HEK293 (cell line): ENCODE results near the gene PRKAG2.

Source experiments
- CTCF ChIA-PET: fragments of 350-600 bp; formaldehyde crosslinking; extraction: SDS; loops from one replicate; lab custom pipeline; 2021; ENCODE audit warnings: antibody characterized with exemption; lab: Yijun Ruan, JAX
- POLR2A ChIA-PET: fragments of 300-600 bp; formaldehyde crosslinking; extraction: SDS; loops from one replicate; lab custom pipeline; 2020; ENCODE audit warnings: antibody characterized with exemption, inconsistent platforms; lab: Yijun Ruan, JAX
- H3K27ac ChIP-seq: fragments of 200-500 bp; sonication (Bioruptor generic); 2 replicates; pipeline ENCODE4 v1.5.1; 2014; ENCODE audit warnings: low read depth, low read length, control low read depth, inconsistent platforms; ENCODE audit errors: extremely low read depth
- H3K36me3 ChIP-seq, 2 experiments: fragments of 200-500 bp in 1 of 2; sonication (Bioruptor generic) in 1 of 2; 1 replicate in 1 of 2; 2 replicates in 1 of 2; pipeline ENCODE4 v1.5.1; 2014 to 2017; ENCODE audit warnings: inconsistent platforms in 2 of 2, low read length in 2 of 2; ENCODE audit not compliant: control insufficient read depth in 2 of 2, insufficient read depth in 1 of 2
- H3K4me1 ChIP-seq: fragments of 200-500 bp; sonication (Bioruptor generic); 2 replicates; pipeline ENCODE4 v1.5.1; 2014; ENCODE audit warnings: mild to moderate bottlenecking, low read length, inconsistent platforms; ENCODE audit not compliant: control insufficient read depth, insufficient read depth
- H3K4me3 ChIP-seq: 2 replicates; pipeline ENCODE4 v1.5.1; 2011; ENCODE audit warnings: low read depth, mild to moderate bottlenecking, control low read depth, low read length, moderate library complexity
- H3K9me3 ChIP-seq: fragments of 200-500 bp; sonication (Bioruptor generic); 2 replicates; pipeline ENCODE4 v1.5.1; 2014; ENCODE audit warnings: low read depth, low read length, inconsistent platforms; ENCODE audit not compliant: control insufficient read depth, insufficient read depth
- BCL6B ChIP-seq: fragments of 450-650 bp; formaldehyde crosslinking; IDR thresholded peaks from 2 replicates; pipeline ENCODE4 v1.5.1; 2017; ENCODE audit warnings: missing biosample characterization, missing genetic modification characterization
- GLI2 ChIP-seq: fragments of 450-650 bp; formaldehyde crosslinking; IDR thresholded peaks from 2 replicates; pipeline ENCODE4; 2017; ENCODE audit warnings: missing biosample characterization, missing genetic modification characterization, low read depth, borderline replicate concordance
- KLF7 ChIP-seq: fragments of 450-650 bp; formaldehyde crosslinking; IDR thresholded peaks from 2 replicates; pipeline ENCODE4 v1.5.1; 2016; ENCODE audit warnings: missing biosample characterization, missing genetic modification characterization, borderline replicate concordance
- PRDM1 ChIP-seq: fragments of 450-650 bp; formaldehyde crosslinking; IDR thresholded peaks from 2 replicates; pipeline ENCODE4; 2016; ENCODE audit warnings: missing biosample characterization, missing genetic modification characterization
- REPIN1 ChIP-seq: fragments of 450-650 bp; formaldehyde crosslinking; IDR thresholded peaks from 2 replicates; pipeline ENCODE4 v1.5.1; 2017; ENCODE audit warnings: missing biosample characterization, missing genetic modification characterization, low read depth
- SP7 ChIP-seq: fragments of 450-650 bp; formaldehyde crosslinking; IDR thresholded peaks from 2 replicates; pipeline ENCODE4 v1.5.1; 2016; ENCODE audit warnings: missing biosample characterization, missing genetic modification characterization
- TCF7L2 ChIP-seq: IDR thresholded peaks from 2 replicates; pipeline ENCODE4 v1.6.1; 2011; ENCODE audit warnings: low read depth, mild to moderate bottlenecking, inconsistent platforms, low read length, moderate library complexity, borderline replicate concordance
- YY1 ChIP-seq: fragments of 450-650 bp; formaldehyde crosslinking; IDR thresholded peaks from 2 replicates; pipeline ENCODE4 v1.5.1; 2018; ENCODE audit warnings: missing biosample characterization, missing genetic modification characterization
- ZBTB49 ChIP-seq: fragments of 450-650 bp; formaldehyde crosslinking; IDR thresholded peaks from 2 replicates; pipeline ENCODE4 v1.5.1; 2016; ENCODE audit warnings: missing biosample characterization, missing genetic modification characterization, low read depth
- ZFHX2 ChIP-seq: fragments of 450-650 bp; formaldehyde crosslinking; conservative IDR thresholded peaks from 2 replicates; pipeline ENCODE4 v1.5.1; 2016; ENCODE audit warnings: missing biosample characterization, missing genetic modification characterization
- ZIC2 ChIP-seq: fragments of 450-650 bp; formaldehyde crosslinking; IDR thresholded peaks from 2 replicates; pipeline ENCODE4 v1.5.1; 2016; ENCODE audit warnings: missing biosample characterization, missing genetic modification characterization
- ZNF138 ChIP-seq: fragments of 450-650 bp; formaldehyde crosslinking; IDR thresholded peaks from 2 replicates; pipeline ENCODE4 v1.5.1; 2016; ENCODE audit warnings: missing biosample characterization, missing genetic modification characterization, borderline replicate concordance
- ZNF140 ChIP-seq: fragments of 450-650 bp; formaldehyde crosslinking; IDR thresholded peaks from 2 replicates; pipeline ENCODE4 v1.5.1; 2016; ENCODE audit warnings: missing biosample characterization, missing genetic modification characterization
- ZNF24 ChIP-seq: fragments of 450-650 bp; formaldehyde crosslinking; IDR thresholded peaks from 2 replicates; pipeline ENCODE4 v1.5.1; 2016; ENCODE audit warnings: missing biosample characterization, missing genetic modification characterization
- ZNF266 ChIP-seq: fragments of 450-650 bp; formaldehyde crosslinking; IDR thresholded peaks from 2 replicates; pipeline ENCODE4 v1.5.1; 2016; ENCODE audit warnings: missing biosample characterization, missing genetic modification characterization, low read depth
- ZNF280C ChIP-seq: fragments of 450-650 bp; formaldehyde crosslinking; IDR thresholded peaks from 2 replicates; pipeline ENCODE4 v1.5.1; 2016; ENCODE audit warnings: missing biosample characterization, missing genetic modification characterization
- ZNF362 ChIP-seq: fragments of 450-650 bp; formaldehyde crosslinking; IDR thresholded peaks from 2 replicates; pipeline ENCODE4 v1.5.1; 2016; ENCODE audit warnings: missing biosample characterization, missing genetic modification characterization
- ZNF416 ChIP-seq: fragments of 450-650 bp; formaldehyde crosslinking; IDR thresholded peaks from 2 replicates; pipeline ENCODE4 v1.5.1; 2016; ENCODE audit warnings: missing biosample characterization, missing genetic modification characterization
- ZNF433 ChIP-seq: fragments of 450-650 bp; formaldehyde crosslinking; IDR thresholded peaks from 2 replicates; pipeline ENCODE4 v1.5.1; 2016; ENCODE audit warnings: missing biosample characterization, missing genetic modification characterization, low read depth
- ZNF521 ChIP-seq: fragments of 450-650 bp; formaldehyde crosslinking; IDR thresholded peaks from 2 replicates; pipeline ENCODE4 v1.5.1; 2017; ENCODE audit warnings: missing biosample characterization, mild to moderate bottlenecking, missing genetic modification characterization
- ZNF549 ChIP-seq: fragments of 450-650 bp; IDR thresholded peaks from 2 replicates; pipeline ENCODE4 v1.5.1; 2018; ENCODE audit warnings: missing biosample characterization, missing genetic modification characterization, mild to moderate bottlenecking, inconsistent platforms, moderate library complexity
- ZNF610 ChIP-seq: fragments of 450-650 bp; formaldehyde crosslinking; IDR thresholded peaks from 2 replicates; pipeline ENCODE4 v1.5.1; 2016; ENCODE audit warnings: missing biosample characterization, missing genetic modification characterization, borderline replicate concordance
- ZNF621 ChIP-seq: fragments of 450-650 bp; formaldehyde crosslinking; IDR thresholded peaks from 2 replicates; pipeline ENCODE4 v1.5.1; 2017; ENCODE audit warnings: missing biosample characterization, missing genetic modification characterization
- ZNF639 ChIP-seq: fragments of 450-650 bp; formaldehyde crosslinking; IDR thresholded peaks from 2 replicates; pipeline ENCODE4 v1.5.1; 2016; ENCODE audit warnings: missing biosample characterization, missing genetic modification characterization
- ZNF658 ChIP-seq: fragments of 450-650 bp; formaldehyde crosslinking; IDR thresholded peaks from 2 replicates; pipeline ENCODE4; 2016; ENCODE audit warnings: missing biosample characterization, missing genetic modification characterization
- ZNF660 ChIP-seq: fragments of 450-650 bp; IDR thresholded peaks from 2 replicates; pipeline ENCODE4 v1.5.1; 2018; ENCODE audit warnings: missing biosample characterization, mild to moderate bottlenecking, missing genetic modification characterization
- ZNF664 ChIP-seq: fragments of 450-650 bp; formaldehyde crosslinking; IDR thresholded peaks from 2 replicates; pipeline ENCODE4 v1.5.1; 2016; ENCODE audit warnings: missing biosample characterization, missing genetic modification characterization
- ZNF670 ChIP-seq: fragments of 450-650 bp; formaldehyde crosslinking; IDR thresholded peaks from 2 replicates; pipeline ENCODE4 v1.5.1; 2016; ENCODE audit warnings: missing biosample characterization, missing genetic modification characterization, low read depth
- ZNF747 ChIP-seq: fragments of 450-650 bp; formaldehyde crosslinking; IDR thresholded peaks from 2 replicates; pipeline ENCODE4 v1.5.1; 2016; ENCODE audit warnings: missing biosample characterization, missing genetic modification characterization
- ZNF777 ChIP-seq: fragments of 450-650 bp; formaldehyde crosslinking; IDR thresholded peaks from 2 replicates; pipeline ENCODE4 v1.5.1; 2017; ENCODE audit warnings: missing biosample characterization, missing genetic modification characterization, borderline replicate concordance
- ZNF830 ChIP-seq: fragments of 450-650 bp; IDR thresholded peaks from 2 replicates; pipeline ENCODE4 v1.5.0; 2018; ENCODE audit warnings: missing biosample characterization, missing genetic modification characterization, low read depth, mild to moderate bottlenecking, moderate library complexity
- ZNF837 ChIP-seq: fragments of 450-650 bp; formaldehyde crosslinking; IDR thresholded peaks from 2 replicates; pipeline ENCODE4 v1.5.1; 2016; ENCODE audit warnings: missing biosample characterization, missing genetic modification characterization
- ZSCAN23 ChIP-seq: fragments of 450-650 bp; formaldehyde crosslinking; IDR thresholded peaks from 2 replicates; pipeline ENCODE4 v1.5.1; 2016; ENCODE audit warnings: missing biosample characterization, missing genetic modification characterization

The PRKAG2 gene

GRCh38 chr7:151665368-151665767, 211.5 kb downstream of the PRKAG2 start:
- POLR2A ChIA-PET, result no interaction called here
- no peaks in the 10 kb centered on the region for H3K4me1 ChIP-seq
- CTCF ChIA-PET, result no interaction called here

GRCh38 chr7:151664268-151664667, 212.6 kb downstream of the PRKAG2 start:
- ChIA-PET POLR2A (no interaction called here), CTCF (interaction anchor here (0.8 kb wide), 1 partner anchor 41 kb away, joined by 3 read pairs; no protein-coding TSS in a partner anchor)
- H3K4me3 ChIP-seq, result no peak overlapping the region
- peaks cover 0 to 9% of the 10 kb centered on the region in 2 experiments; a peak in 1 of 3 replicates for H3K36me3 ChIP-seq
- H3K9me3 ChIP-seq, result no peaks in the 10 kb centered on the region
- no peak overlapping the region for H3K27ac ChIP-seq
- no peaks in the 10 kb centered on the region for H3K4me1 ChIP-seq
- TF ChIP-seq GLI2 (tag by site-specific recombination) (no peak), BCL6B (no peak), ZNF837 (tag by site-specific recombination) (no peak), ZNF416 (tag by site-specific recombination) (no peak), ZNF24 (tag by site-specific recombination) (no peak), ZNF280C (tag by site-specific recombination) (no peak), ZNF621 (no peak), ZNF433 (tag by site-specific recombination) (no peak), ZNF138 (tag by site-specific recombination) (no peak), YY1 (no peak), ZNF610 (tag by site-specific recombination) (no peak), TCF7L2 (no peak), ZNF140 (tag by site-specific recombination) (no peak), PRDM1 (tag by site-specific recombination) (no peak), ZNF639 (no peak), ZNF747 (tag by site-specific recombination) (no peak)

More at GRCh38 chr7:151665368-151665767, 211.5 kb downstream of the PRKAG2 start:
- TF ChIP-seq KLF7 (tag by site-specific recombination), result no peak
- no peak for TF ChIP-seq REPIN1 (tag by site-specific recombination)
- TF ChIP-seq ZNF549 (tag by site-specific recombination), result no peak
- no peak for TF ChIP-seq ZNF362
- TF ChIP-seq ZNF660 (tag by site-specific recombination), result no peak
- TF ChIP-seq ZNF664 (tag by site-specific recombination), result no peak
- no peak for TF ChIP-seq ZNF777 (tag by site-specific recombination)
- no peak for TF ChIP-seq ZNF416 (tag by site-specific recombination)
- no peak for TF ChIP-seq SP7 (tag by site-specific recombination)
- TF ChIP-seq ZBTB49 (tag by site-specific recombination), result no peak
- no peak for TF ChIP-seq YY1
- no peak for TF ChIP-seq ZNF830
- TF ChIP-seq ZNF658 (tag by site-specific recombination), result no peak
- no peak for TF ChIP-seq ZNF266 (tag by site-specific recombination)
- TF ChIP-seq ZSCAN23 (tag by site-specific recombination), result no peak
- no peak for TF ChIP-seq ZIC2 (tag by site-specific recombination)
- TF ChIP-seq ZNF521 (tag by site-specific recombination), result no peak
- no peak for TF ChIP-seq ZFHX2 (tag by site-specific recombination)
- no peak for TF ChIP-seq ZNF433 (tag by site-specific recombination)
- no peak for TF ChIP-seq ZNF670 (tag by site-specific recombination)
- no peak overlapping the region for H3K4me3 ChIP-seq
- peaks cover 0 to 9% of the 10 kb centered on the region in 2 experiments; a peak in 1 of 3 replicates for H3K36me3 ChIP-seq
- no peaks in the 10 kb centered on the region for H3K9me3 ChIP-seq
- no peak overlapping the region for H3K27ac ChIP-seq
